ENCODE results near the gene ADAMTS12. TPM values are rescaled to one million over a fixed set of nuclear protein-coding genes. Genes with fewer than 3 reads are reported as not detected.
"Not testable (repeated sequence)": the region's sequence is repeated elsewhere in the genome, so short reads cannot be mapped to it uniquely, and the experiment has no call there.

Gene ADAMTS12
- total RNA-seq, 6 experiments from 2014 or later, result 1.1 to 3.9 (median 1.7) TPM

DNA sequence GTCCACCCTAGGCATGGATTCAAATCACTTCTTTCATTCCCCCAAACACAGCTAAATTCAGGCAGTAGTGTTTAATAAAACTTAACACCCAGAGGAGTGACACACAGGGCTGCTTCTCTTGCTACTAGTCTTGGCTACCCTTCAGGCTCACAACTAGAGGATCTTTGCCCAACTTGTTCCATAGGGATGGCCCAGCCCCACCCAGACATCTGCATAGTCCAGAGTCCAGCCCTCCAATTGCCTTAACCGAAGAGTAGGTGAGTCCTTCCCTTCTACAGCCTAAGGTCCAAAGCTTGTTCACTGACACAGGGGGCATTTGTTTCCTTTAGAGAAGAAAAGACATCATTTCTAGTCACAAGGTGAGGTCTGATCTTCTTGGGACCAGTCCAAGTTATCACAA, 29.2 kb upstream of the ADAMTS12 start:
- DNase-seq (no peak), ATAC-seq (no peak)
- Histone ChIP-seq H3K27ac (no peak overlapping the region), H3K36me3 (no peaks in the 10 kb centered on the region), H3K4me1 (no peaks in the 10 kb centered on the region), H3K9me3 (no peaks in the 10 kb centered on the region), H3K4me3 (no peak overlapping the region), H3K27me3 (no peaks in the 10 kb centered on the region)
- TF ChIP-seq, protein P1, sequence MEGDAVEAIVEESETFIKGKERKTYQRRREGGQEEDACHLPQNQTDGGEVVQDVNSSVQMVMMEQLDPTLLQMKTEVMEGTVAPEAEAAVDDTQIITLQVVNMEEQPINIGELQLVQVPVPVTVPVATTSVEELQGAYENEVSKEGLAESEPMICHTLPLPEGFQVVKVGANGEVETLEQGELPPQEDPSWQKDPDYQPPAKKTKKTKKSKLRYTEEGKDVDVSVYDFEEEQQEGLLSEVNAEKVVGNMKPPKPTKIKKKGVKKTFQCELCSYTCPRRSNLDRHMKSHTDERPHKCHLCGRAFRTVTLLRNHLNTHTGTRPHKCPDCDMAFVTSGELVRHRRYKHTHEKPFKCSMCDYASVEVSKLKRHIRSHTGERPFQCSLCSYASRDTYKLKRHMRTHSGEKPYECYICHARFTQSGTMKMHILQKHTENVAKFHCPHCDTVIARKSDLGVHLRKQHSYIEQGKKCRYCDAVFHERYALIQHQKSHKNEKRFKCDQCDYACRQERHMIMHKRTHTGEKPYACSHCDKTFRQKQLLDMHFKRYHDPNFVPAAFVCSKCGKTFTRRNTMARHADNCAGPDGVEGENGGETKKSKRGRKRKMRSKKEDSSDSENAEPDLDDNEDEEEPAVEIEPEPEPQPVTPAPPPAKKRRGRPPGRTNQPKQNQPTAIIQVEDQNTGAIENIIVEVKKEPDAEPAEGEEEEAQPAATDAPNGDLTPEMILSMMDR (IDR thresholded peaks at IDR 0.05), result no peak
- no peak for TF ChIP-seq POLR2A (IDR thresholded peaks at IDR 0.05)
- intact Hi-C loops (cut with DNase I), result no loop called here
- WGBS (ENCODE audit: insufficient coverage, low coverage, low lambda C conversion rate, missing lambda C conversion rate), result 33% methylated on average over 1 of the region's 1 CpG

DNA sequence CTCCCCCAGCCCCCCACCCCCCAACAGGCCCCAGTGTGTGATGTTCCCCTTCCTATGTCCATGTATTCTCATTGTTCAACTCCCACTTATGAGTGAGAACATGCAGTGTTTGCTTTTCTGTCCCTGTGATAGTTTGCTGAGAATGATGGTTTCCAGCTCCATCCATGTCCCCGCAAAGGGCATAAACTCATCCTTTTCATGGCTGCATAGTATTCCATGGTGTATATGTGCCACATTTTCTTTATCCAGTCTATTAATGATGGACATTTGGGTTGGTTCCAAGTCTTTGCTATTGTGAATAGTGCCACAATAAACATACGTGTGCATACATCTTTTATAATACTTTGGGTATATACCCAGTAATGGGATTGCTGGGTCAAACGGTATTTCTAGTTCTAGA, 23.1 kb upstream of the ADAMTS12 start:
- H3K4me1 ChIP-seq, H3K36me3 ChIP-seq: not testable (repeated sequence)

DNA sequence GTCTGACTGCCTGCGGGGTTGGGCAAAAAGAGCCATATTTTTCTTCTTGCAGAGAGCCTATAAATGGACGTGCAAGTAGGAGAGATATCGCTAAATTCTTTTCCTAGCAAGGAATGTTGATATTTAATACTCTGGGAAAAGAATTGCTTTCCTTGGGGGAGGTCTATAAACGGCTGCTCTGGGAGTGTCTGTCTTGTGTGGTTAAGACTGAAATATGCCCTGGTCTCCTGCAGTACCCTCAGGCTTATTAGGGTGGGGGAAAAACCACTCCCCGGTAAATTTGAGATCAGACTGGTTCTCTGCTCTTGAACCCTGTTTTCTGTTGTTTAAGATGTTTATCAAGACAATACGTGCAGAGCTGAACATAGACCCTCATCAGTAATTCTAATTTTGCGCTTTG, 14.5 kb upstream of the ADAMTS12 start:
- H3K27me3 ChIP-seq; intact Hi-C loops (cut with DNase I); DNase-seq; H3K9me3 ChIP-seq; H3K4me1 ChIP-seq; H3K4me3 ChIP-seq; H3K27ac ChIP-seq; ATAC-seq; H3K36me3 ChIP-seq: not testable (repeated sequence)
- WGBS (ENCODE audit: insufficient coverage, low coverage, low lambda C conversion rate, missing lambda C conversion rate), result 54% methylated on average over 5 of the region's 7 CpGs

More for the DNA sequence above, 23.1 kb upstream of the ADAMTS12 start:
- WGBS (ENCODE audit: insufficient coverage, low coverage, low lambda C conversion rate, missing lambda C conversion rate), result 83% methylated on average over 3 of the region's 3 CpGs
- H3K27ac ChIP-seq; intact Hi-C loops (cut with DNase I); H3K9me3 ChIP-seq; DNase-seq; H3K4me3 ChIP-seq; H3K27me3 ChIP-seq; ATAC-seq: not testable (repeated sequence)

DNA sequence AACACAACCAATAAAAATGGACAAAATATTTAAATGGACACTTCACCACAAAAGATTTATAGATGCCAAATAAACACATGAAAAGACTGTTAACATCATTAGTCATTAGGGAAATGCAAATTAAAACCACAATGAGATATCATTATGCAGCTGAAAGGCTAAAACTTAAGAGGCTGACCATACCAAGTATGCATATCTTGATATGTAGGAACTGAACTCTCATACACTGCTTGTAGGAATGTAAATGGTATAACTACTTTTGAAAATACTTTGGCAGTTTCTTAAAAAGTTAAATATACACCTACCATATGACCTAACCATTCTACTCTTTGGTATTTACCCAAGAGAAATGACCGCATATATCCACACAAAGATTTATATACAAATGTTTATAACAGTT, 13.6 kb upstream of the ADAMTS12 start:
- intact Hi-C loops (cut with DNase I), result no loop called here
- DNase-seq, result no peak
- H3K4me1 ChIP-seq, result no peaks in the 10 kb centered on the region
- no peaks in the 10 kb centered on the region for H3K36me3 ChIP-seq
- H3K27ac ChIP-seq, result no peak overlapping the region
- WGBS (ENCODE audit: insufficient coverage, low coverage, low lambda C conversion rate, missing lambda C conversion rate), result 79% methylated on average over 1 of the region's 1 CpG
- H3K27me3 ChIP-seq, result no peaks in the 10 kb centered on the region
- H3K9me3 ChIP-seq, result peaks cover 0 to 4% (median 0%) of the 10 kb centered on the region in 4 donors
- no peak for ATAC-seq
- H3K4me3 ChIP-seq, result no peak overlapping the region
- TF ChIP-seq, protein P1 (IDR thresholded peaks at IDR 0.05), result no peak
- TF ChIP-seq POLR2A (IDR thresholded peaks at IDR 0.05), result no peak

DNA sequence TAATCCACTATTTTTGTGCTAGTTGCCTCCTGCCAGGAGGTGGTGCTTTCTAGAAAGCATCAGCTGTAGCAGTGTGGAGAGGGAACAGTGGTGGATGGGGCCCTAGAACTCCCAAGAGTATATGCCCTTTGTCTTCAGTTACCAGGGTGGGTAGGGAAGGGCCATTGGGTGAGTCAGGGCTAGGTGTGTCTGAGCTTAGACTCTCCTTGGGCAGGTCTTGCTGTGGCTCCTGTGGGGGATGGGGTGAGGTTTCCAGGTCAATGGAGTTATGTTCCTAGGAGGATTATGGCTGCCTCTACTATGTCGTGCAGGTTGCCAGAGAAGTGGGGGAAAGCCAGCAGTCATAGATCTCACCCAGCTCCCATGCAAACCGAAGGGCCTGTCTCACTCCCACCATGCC, 11.3 kb upstream of the ADAMTS12 start:
- Histone ChIP-seq H3K9me3 (peaks cover 0 to 4% (median 0%) of the 10 kb centered on the region in 4 donors), H3K4me3 (no peak overlapping the region), H3K27ac (no peak overlapping the region), H3K36me3 (no peaks in the 10 kb centered on the region), H3K4me1 (no peaks in the 10 kb centered on the region), H3K27me3 (no peaks in the 10 kb centered on the region)
- ATAC-seq (no peak), DNase-seq (no peak)
- no CpG with 5 or more reads among the region's 2 CpGs for WGBS (ENCODE audit: insufficient coverage, low coverage, low lambda C conversion rate, missing lambda C conversion rate)
- TF ChIP-seq, protein P1 (IDR thresholded peaks at IDR 0.05), result no peak
- TF ChIP-seq POLR2A (IDR thresholded peaks at IDR 0.05), result no peak
- intact Hi-C loops (cut with DNase I), result no loop called here

DNA sequence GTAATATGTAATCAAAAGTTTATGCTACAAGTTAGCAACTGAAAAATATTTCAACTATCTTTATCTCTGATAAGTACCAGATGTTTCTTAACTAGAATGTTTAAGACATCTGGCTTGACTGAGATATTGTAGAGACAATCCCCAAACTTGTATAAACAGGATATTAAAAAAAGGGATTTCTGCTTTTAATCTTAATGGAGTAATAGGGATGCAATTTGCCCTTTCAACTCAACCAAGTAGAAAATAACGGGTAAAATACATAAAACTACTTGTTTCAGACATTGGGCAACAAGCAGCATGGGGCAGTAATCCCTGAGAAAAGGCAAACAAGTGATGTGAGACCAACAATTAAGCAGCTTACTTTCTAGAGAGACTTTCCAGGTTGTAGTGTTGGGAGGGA, 9.4 kb upstream of the ADAMTS12 start:
- no peak overlapping the region for H3K27ac ChIP-seq
- H3K27me3 ChIP-seq, result no peaks in the 10 kb centered on the region
- intact Hi-C loops (cut with DNase I), result no loop called here
- no peaks in the 10 kb centered on the region for H3K9me3 ChIP-seq
- DNase-seq (no peak), ATAC-seq (no peak)
- H3K4me1 ChIP-seq, result no peaks in the 10 kb centered on the region
- H3K36me3 ChIP-seq, result no peaks in the 10 kb centered on the region
- TF ChIP-seq POLR2A (IDR thresholded peaks at IDR 0.05), result no peak
- TF ChIP-seq, protein P1 (IDR thresholded peaks at IDR 0.05), result no peak
- no peak overlapping the region for H3K4me3 ChIP-seq
- WGBS (ENCODE audit: insufficient coverage, low coverage, low lambda C conversion rate, missing lambda C conversion rate), result 7% methylated on average over 1 of the region's 1 CpG
